Pancreas (tissue), 10 donors: Measurements from ENCODE around the gene ACOXL. TPM values are rescaled to one million over a fixed set of nuclear protein-coding genes. Genes with fewer than 3 reads are reported as not detected.

Experiments
- ATAC-seq, 4 donors: fragments of 200-7000 bp; cut with Tn5 transposase; one replicate each; pipeline versions ENCODE4 v1.8.0 to v1.9.1; 2020; ENCODE audit warnings: mild to moderate bottlenecking in 4 of 4, moderate library complexity in 4 of 4
- DNase-seq, 6 donors: peaks; one replicate each; pipeline ENCODE4 v3.0.0-alpha.2; 2020
- FAIRE-seq: peaks from 2 replicates; lab custom pipeline; 2012; peaks lifted over from hg19 to GRCh38; lab: Jason Lieb, UNC
- H3K27ac ChIP-seq, 4 donors: fragments of 200-600 bp; sonication (generic); 1 replicate in 3 of 4; 2 replicates in 1 of 4; pipeline versions ENCODE4 v1.5.0 to v1.8.0; 2020
- H3K27me3 ChIP-seq, 4 donors: fragments of 200-600 bp; one replicate each; pipeline ENCODE4 v1.8.0; 2021
- H3K36me3 ChIP-seq, 3 donors: fragments of 200-600 bp; sonication (generic) in 1 of 3; one replicate each; pipeline versions ENCODE4 v1.5.0 to v1.8.0; 2020 to 2021
- H3K4me1 ChIP-seq, 3 donors: fragments of 200-600 bp; one replicate each; pipeline ENCODE4 v1.8.0; 2021
- H3K4me3 ChIP-seq, 4 donors: fragments of 200-600 bp; sonication (generic) in 2 of 4; one replicate each; pipeline versions ENCODE4 v1.5.0 to v1.8.0; 2020 to 2021
- H3K9me3 ChIP-seq, 4 donors: fragments of 200-600 bp; one replicate each; pipeline ENCODE4 v1.8.0; 2021
- WGBS, 2 donors: extraction: QIAGEN DNeasy Blood & Tissue Kit; methylation state at CpG; one replicate each; pipeline ENCODE4 v1.1.7; 2013; 5-methylcytosine and 5-hydroxymethylcytosine counted together
- intact Hi-C, 3 donors: fragments of 100-400 bp; cut with DNase I; formaldehyde crosslinking; loops; one replicate each; pipeline versions ENCODE4 v1.11.1 to v1.14.2; 2022
- polyA plus RNA-seq, 2 donors: library from polyadenylated mRNA; stranded (reverse); fragments of 200-250 nt; gene quantifications; one replicate each; pipeline ENCODE4 v1.2.3, GENCODE V29; 2013
- total RNA-seq, 6 donors: library from RNA; stranded (reverse); fragmentation: NEBNext Ultra II Directional in 4 of 6; extraction: Animal tissue kit (Norgen Biotek cat#: 25700) in 4 of 6; gene quantifications; one replicate each; pipeline versions ENCODE4 v1.2.1 to v1.2.4, GENCODE V29; 2021 to 2023
- TF ChIP-seq, protein P1 (sequence below), 4 donors: fragments of 200-600 bp; sonication (generic) in 3 of 4; IDR thresholded peaks; one replicate each; pipeline versions ENCODE4 v1.5.0 to v1.8.0; 2021; ENCODE audit warnings: antibody characterized with exemption in 4 of 4
- donor health status: healthy with polysubstance abuse.
- donor health status: DM: no; HTN: no; CAD: no; lungs with moderate emphysema.
- donor health status: DM: no; HTN: no; CAD: no.
- donor health status: control.
- donor health status: control.
- donor health status: Bipolar disorder and iron deficiency.
- donor health status: DM: yes; HTN: yes; CAD: no.
- donor health status: DM: no; HTN: no; CAD: no.
- donor health status: DM: no; HTN: no; CAD: no.
- donor health status: DM: yes; HTN: yes; CAD: no.

The ACOXL gene
- total and polyA plus RNA-seq, 8 donors, result 0.06 to 0.75 (median 0.21) TPM; not detected in 2

DNA sequence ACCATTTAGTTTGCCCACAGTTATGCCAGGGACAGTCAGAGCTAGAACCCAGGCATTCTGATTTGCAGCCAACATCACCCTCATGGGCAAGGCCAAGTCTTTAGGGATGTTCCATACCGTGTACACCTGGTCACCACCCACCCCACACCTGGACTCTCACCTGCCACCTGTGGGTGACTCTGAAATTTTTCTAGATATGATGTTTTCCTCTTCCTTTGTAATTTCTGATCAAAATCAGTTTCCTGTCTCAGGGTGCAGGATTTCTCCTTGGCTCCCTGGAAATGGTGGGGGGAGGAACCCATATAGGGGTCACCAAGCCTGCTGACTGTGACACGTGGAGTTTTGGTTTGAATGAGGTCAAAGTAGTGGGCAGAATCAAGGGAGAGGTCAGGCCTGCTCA is 138.2 kb downstream of the ACOXL start:
- DNase-seq (no peak), ATAC-seq (no peak), FAIRE-seq (no peak)
- H3K27ac ChIP-seq, result no peak overlapping the region
- no peaks in the 10 kb centered on the region for H3K9me3 ChIP-seq
- no peaks in the 10 kb centered on the region for H3K4me1 ChIP-seq
- H3K4me3 ChIP-seq, result no peak overlapping the region
- H3K36me3 ChIP-seq, result no peaks in the 10 kb centered on the region
- H3K27me3 ChIP-seq, result no peaks in the 10 kb centered on the region
- TF ChIP-seq, protein P1, sequence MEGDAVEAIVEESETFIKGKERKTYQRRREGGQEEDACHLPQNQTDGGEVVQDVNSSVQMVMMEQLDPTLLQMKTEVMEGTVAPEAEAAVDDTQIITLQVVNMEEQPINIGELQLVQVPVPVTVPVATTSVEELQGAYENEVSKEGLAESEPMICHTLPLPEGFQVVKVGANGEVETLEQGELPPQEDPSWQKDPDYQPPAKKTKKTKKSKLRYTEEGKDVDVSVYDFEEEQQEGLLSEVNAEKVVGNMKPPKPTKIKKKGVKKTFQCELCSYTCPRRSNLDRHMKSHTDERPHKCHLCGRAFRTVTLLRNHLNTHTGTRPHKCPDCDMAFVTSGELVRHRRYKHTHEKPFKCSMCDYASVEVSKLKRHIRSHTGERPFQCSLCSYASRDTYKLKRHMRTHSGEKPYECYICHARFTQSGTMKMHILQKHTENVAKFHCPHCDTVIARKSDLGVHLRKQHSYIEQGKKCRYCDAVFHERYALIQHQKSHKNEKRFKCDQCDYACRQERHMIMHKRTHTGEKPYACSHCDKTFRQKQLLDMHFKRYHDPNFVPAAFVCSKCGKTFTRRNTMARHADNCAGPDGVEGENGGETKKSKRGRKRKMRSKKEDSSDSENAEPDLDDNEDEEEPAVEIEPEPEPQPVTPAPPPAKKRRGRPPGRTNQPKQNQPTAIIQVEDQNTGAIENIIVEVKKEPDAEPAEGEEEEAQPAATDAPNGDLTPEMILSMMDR (IDR thresholded peaks at IDR 0.05), result no peak
- intact Hi-C loops, result no loop called here
- whole genome bisulfite sequencing, 2 donors, result 43 to 60% methylated on average over 2 of the region's 2 CpGs

DNA sequence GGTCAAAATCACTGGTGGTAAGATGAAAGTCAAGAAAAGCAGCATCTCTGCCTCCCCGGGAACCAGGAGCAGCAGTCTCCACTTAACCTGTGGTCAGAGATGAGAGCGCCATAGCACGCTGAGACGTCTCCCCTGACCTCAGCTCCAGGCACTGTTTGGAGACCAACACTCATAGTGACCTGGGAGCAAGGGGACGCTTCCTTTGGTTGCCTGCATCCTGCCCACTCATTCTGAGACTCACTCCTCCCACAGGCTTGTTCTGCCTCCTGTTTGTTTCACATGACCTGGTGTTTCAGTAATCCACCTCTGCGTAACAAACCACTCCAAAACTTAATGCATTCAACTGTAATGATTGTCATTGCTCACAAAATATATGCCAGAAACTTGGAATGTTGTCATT is 139.3 kb downstream of the ACOXL start:
- H3K4me1 ChIP-seq, result no peaks in the 10 kb centered on the region
- DNase-seq (no peak), ATAC-seq (no peak), FAIRE-seq (no peak)
- H3K27ac ChIP-seq, result no peak overlapping the region
- intact Hi-C loops, result no loop called here
- H3K9me3 ChIP-seq, result no peaks in the 10 kb centered on the region
- no peak overlapping the region for H3K4me3 ChIP-seq
- H3K36me3 ChIP-seq, result no peaks in the 10 kb centered on the region
- TF ChIP-seq, protein P1 (IDR thresholded peaks at IDR 0.05), result no peak
- WGBS, 2 donors, result 71 to 74% methylated on average over 6 of the region's 6 CpGs
- no peaks in the 10 kb centered on the region for H3K27me3 ChIP-seq

DNA sequence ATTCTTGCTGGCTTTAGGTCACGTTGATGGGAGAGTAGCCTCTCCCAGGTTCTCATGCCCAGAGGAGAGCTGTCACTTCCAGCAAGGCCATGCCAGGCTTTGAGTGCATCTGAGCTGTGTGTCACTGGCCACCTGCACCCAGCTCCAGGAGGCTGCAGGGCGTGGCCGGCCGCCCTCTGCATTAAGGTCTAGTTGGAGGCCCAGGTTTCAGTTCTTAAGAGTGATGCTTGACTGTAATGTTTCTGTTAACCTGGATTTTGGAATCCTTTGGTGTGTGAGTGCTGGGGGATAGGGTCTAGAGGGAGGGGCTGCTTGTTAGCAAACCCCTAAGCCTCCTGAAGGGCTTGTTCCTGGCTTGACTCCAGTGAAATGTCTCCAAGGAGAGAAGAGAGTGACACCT is 140.1 kb downstream of the ACOXL start:
- H3K27ac ChIP-seq, result no peak overlapping the region
- H3K36me3 ChIP-seq, result no peaks in the 10 kb centered on the region
- intact Hi-C loops, result no loop called here
- ATAC-seq (no peak), DNase-seq (no peak), FAIRE-seq (no peak)
- 74 to 94% methylated on average over 4 of the region's 4 CpGs for whole genome bisulfite sequencing, 2 donors
- H3K4me3 ChIP-seq, result no peak overlapping the region
- H3K27me3 ChIP-seq, result no peaks in the 10 kb centered on the region
- TF ChIP-seq, protein P1 (IDR thresholded peaks at IDR 0.05), result no peak
- no peaks in the 10 kb centered on the region for H3K9me3 ChIP-seq
- no peaks in the 10 kb centered on the region for H3K4me1 ChIP-seq

DNA sequence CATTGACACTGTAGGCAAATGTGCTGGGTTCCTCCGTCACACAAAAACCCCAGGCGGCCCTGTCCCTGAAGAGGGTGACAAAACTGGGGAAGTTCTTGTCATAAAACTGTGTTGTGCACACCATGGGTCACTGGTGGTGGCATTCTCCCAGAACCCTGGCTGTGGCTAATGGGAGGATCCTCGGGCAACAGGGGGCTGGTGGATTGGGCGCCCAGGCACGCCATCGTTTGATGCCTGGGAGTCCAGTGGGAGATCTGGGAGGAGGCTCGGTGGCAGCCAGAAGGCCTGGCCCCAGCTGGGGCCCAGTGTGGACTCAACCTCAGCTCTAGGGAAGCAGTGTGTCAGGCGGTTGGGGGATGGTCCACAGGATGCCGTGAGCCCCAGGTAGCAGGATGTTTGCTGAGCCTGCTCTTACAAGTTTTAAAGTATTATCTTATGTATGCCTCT is 140.7 kb downstream of the ACOXL start:
- Histone ChIP-seq H3K4me1 (no peaks in the 10 kb centered on the region), H3K9me3 (no peaks in the 10 kb centered on the region), H3K36me3 (no peaks in the 10 kb centered on the region), H3K4me3 (no peak overlapping the region), H3K27ac (no peak overlapping the region), H3K27me3 (no peaks in the 10 kb centered on the region)
- intact Hi-C loops, result no loop called here
- TF ChIP-seq, protein P1 (IDR thresholded peaks at IDR 0.05), result no peak
- no peak for FAIRE-seq
- no peak for DNase-seq
- whole genome bisulfite sequencing, 2 donors, result 86 to 90% methylated on average over 9 of the region's 9 CpGs
- ATAC-seq, result no peak

DNA sequence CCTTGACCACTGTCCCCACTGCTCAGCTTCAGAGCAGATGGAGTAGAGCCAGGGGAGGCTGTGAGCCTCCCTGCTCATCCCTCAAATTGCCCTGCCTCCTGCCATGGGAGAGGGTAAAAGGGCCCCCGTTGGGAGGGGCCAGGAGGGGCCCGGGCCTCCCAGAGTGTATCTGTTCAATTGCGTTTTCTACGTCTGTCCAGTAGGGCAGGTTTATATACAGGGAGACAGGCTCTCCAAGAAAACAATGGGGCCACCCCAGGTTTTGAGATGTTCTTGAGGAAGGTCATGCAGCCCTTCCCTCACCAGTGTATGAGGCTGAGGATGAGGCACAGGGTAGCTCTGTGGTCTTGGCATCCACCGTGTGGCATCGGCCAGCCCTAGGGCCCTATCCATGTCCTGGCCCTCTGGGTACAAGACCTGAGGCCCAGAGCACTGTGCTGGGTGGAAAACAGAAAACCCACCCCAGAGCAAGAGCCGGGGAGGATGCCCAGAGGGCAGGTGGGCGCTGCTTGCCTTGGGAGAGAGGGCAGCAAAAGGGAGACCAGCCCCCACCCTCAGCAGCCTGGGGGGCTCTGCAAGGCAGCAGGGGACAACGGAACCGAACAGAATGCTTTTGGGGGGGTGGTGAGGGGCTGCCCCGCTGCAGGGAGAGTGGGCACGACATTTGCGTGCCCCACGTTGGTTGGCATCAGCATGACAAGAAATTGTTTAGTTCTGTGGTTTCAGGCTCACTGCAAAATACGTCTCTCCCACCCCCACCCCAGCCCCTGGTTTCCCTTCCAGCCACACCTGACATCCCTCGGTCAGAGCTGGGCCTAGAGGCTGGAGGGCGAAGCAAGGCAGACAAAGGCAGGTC is 141.5 kb downstream of the ACOXL start:
- TF ChIP-seq, protein P1 (IDR thresholded peaks at IDR 0.05), result no peak
- no peaks in the 10 kb centered on the region for H3K27me3 ChIP-seq
- FAIRE-seq (no peak), ATAC-seq (no peak), DNase-seq (no peak)
- no peak overlapping the region for H3K4me3 ChIP-seq
- 76 to 85% methylated on average over 17 of the region's 17 CpGs for WGBS, 2 donors
- H3K4me1 ChIP-seq, result no peaks in the 10 kb centered on the region
- no peak overlapping the region for H3K27ac ChIP-seq
- no peaks in the 10 kb centered on the region for H3K9me3 ChIP-seq
- intact Hi-C loops, result no loop called here
- no peaks in the 10 kb centered on the region for H3K36me3 ChIP-seq
